Natural killer cell (primary cell): ENCODE results near the gene TGM3. TPM values are rescaled to one million over a fixed set of nuclear protein-coding genes. Genes with fewer than 3 reads are reported as not detected.

Experiments used
- ATAC-seq, 3 donors: fragments of 150-1000 bp in 2 of 3; fragments of 200-7000 bp in 1 of 3; cut with Tn5 transposase; 1 replicate in 1 of 3; 2 replicates in 2 of 3; pipeline ENCODE4 v1.10.0; 2021; ENCODE audit warnings: mild to moderate bottlenecking in 2 of 3, moderate library complexity in 2 of 3
- DNase-seq, 2 donors: peaks; one replicate each; pipeline versions ENCODE4 v3.0.0 to v3.0.0-alpha.2; 2013 to 2021; ENCODE audit warnings: mixed read lengths in 1 of 2
- H3K27ac ChIP-seq: one replicate; pipeline ENCODE4 v1.5.1; 2013; ENCODE audit warnings: mild to moderate bottlenecking, low read length
- H3K27me3 ChIP-seq: one replicate; pipeline ENCODE4 v1.6.1; 2013; ENCODE audit warnings: low read length; ENCODE audit not compliant: control insufficient read depth, insufficient read depth
- H3K36me3 ChIP-seq: one replicate; pipeline ENCODE4 v1.6.1; 2013; ENCODE audit warnings: low read length; ENCODE audit not compliant: control insufficient read depth, insufficient read depth
- H3K4me1 ChIP-seq: one replicate; pipeline ENCODE4 v1.6.1; 2013; ENCODE audit warnings: low read length; ENCODE audit not compliant: control insufficient read depth, insufficient read depth
- H3K4me3 ChIP-seq: one replicate; pipeline ENCODE4 v1.5.1; 2013; ENCODE audit warnings: low read length
- H3K9me3 ChIP-seq: one replicate; pipeline ENCODE4 v1.6.1; 2013; ENCODE audit warnings: low read length; ENCODE audit not compliant: control insufficient read depth, insufficient read depth
- H3K27ac Mint-ChIP-seq, 2 donors: one replicate each; pipeline ENCODE4 v1.8.0; 2022; ENCODE audit warnings: mild to moderate bottlenecking in 2 of 2, mixed read lengths in 2 of 2, moderate library complexity in 1 of 2
- H3K27me3 Mint-ChIP-seq, 2 donors: one replicate each; pipeline ENCODE4 v1.8.0; 2022; ENCODE audit warnings: low read depth in 2 of 2, mixed read lengths in 2 of 2
- H3K36me3 Mint-ChIP-seq: one replicate; pipeline ENCODE4 v1.8.0; 2022; ENCODE audit warnings: mixed read lengths
- H3K4me1 Mint-ChIP-seq, 2 donors: one replicate each; pipeline ENCODE4 v1.8.0; 2022; ENCODE audit warnings: mixed read lengths in 2 of 2
- H3K4me3 Mint-ChIP-seq: one replicate; pipeline ENCODE4 v1.8.0; 2022; ENCODE audit warnings: mild to moderate bottlenecking, moderate library complexity, mixed read lengths
- H3K9me3 Mint-ChIP-seq, 2 donors: one replicate each; pipeline ENCODE4 v1.8.0; 2022; ENCODE audit warnings: mixed read lengths in 2 of 2
- WGBS: methylation state at CpG from one replicate; pipeline ENCODE4 v1.1.7; 2013; ENCODE audit warnings: missing lambda C conversion rate; ENCODE audit not compliant: insufficient coverage; 5-methylcytosine and 5-hydroxymethylcytosine counted together
- intact Hi-C: fragments of 100-400 bp; cut with micrococcal nuclease; formaldehyde crosslinking; loops from one replicate; pipeline ENCODE4 v1.14.2; 2022
- total RNA-seq, 4 donors: library from RNA; stranded (reverse); fragments of 120-200 nt in 1 of 4; gene quantifications; one replicate each; pipeline versions ENCODE4 v1.2.3 to v1.2.4, GENCODE V29; 2013 to 2022
- TF ChIP-seq, protein P1 (sequence below): fragments of 200-600 bp; IDR thresholded peaks from one replicate; pipeline ENCODE4 v1.8.0; 2022; ENCODE audit warnings: antibody characterized with exemption

Gene TGM3
- total RNA-seq, 3 donors from 2014 or later (not counting 1 experiment from before 2014, with no cell fraction given): not detected

DNA sequence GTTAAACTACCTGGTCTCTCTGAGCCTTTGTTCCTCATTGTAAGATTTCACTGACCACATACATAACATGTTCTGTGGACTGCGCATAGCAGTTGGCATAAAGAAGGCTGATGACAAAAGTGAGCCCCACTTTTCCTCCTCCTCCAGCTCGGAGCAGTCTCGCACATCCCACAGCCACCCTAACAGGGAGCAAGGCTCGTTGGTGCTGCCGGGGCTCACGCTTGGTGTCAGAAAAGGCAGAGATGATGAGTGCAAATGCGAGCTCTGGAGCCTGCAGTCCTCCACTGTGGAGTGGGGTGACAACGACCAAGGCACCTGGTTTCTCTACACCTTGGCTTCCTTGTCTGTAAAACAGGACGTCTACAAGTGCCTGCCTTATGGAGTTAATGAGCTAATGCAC, 9.7 kb downstream of the TGM3 start:
- Mint-ChIP-seq H3K9me3 (no peaks in the 10 kb centered on the region), H3K4me1 (no peaks in the 10 kb centered on the region), H3K4me3 (no peak overlapping the region), H3K36me3 (no peaks in the 10 kb centered on the region), H3K27me3 (peaks cover 0 to 10% of the 10 kb centered on the region in 2 donors), H3K27ac (no peak overlapping the region)
- peaks cover 9% of the 10 kb centered on the region for H3K4me1 ChIP-seq
- no peak overlapping the region for H3K27ac ChIP-seq
- no peak overlapping the region for H3K4me3 ChIP-seq
- 77% methylated on average over 9 of the region's 9 CpGs for WGBS
- ATAC-seq (no peak), DNase-seq (no peak)
- TF ChIP-seq, protein P1, sequence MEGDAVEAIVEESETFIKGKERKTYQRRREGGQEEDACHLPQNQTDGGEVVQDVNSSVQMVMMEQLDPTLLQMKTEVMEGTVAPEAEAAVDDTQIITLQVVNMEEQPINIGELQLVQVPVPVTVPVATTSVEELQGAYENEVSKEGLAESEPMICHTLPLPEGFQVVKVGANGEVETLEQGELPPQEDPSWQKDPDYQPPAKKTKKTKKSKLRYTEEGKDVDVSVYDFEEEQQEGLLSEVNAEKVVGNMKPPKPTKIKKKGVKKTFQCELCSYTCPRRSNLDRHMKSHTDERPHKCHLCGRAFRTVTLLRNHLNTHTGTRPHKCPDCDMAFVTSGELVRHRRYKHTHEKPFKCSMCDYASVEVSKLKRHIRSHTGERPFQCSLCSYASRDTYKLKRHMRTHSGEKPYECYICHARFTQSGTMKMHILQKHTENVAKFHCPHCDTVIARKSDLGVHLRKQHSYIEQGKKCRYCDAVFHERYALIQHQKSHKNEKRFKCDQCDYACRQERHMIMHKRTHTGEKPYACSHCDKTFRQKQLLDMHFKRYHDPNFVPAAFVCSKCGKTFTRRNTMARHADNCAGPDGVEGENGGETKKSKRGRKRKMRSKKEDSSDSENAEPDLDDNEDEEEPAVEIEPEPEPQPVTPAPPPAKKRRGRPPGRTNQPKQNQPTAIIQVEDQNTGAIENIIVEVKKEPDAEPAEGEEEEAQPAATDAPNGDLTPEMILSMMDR: no peak
- H3K27me3 ChIP-seq: no peaks in the 10 kb centered on the region
- H3K36me3 ChIP-seq: no peaks in the 10 kb centered on the region
- H3K9me3 ChIP-seq: no peaks in the 10 kb centered on the region
- intact Hi-C loops: no loop called here

DNA sequence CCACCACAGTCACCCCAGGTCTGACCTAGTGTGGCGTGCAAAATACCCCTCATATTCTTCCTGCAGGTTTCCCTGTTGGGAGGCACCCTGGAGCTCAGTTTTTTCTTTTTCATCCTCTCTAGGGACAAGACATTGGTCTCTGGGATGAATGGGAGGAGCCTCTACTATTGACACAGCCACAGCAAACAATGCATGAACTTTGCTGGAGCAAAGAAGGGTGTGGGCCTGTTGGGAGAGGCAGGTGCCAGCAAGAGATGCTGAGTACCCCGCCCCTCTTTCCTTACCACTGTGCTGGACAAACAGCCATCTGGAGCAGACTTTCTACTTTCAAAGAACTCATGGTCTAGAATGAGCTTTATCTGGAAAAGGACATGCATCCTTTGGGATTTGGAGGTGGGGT, 10.1 kb downstream of the TGM3 start:
- Mint-ChIP-seq H3K4me3 (no peak overlapping the region), H3K27me3 (peaks cover 0 to 10% of the 10 kb centered on the region in 2 donors), H3K36me3 (no peaks in the 10 kb centered on the region), H3K9me3 (no peaks in the 10 kb centered on the region), H3K27ac (no peak overlapping the region), H3K4me1 (no peaks in the 10 kb centered on the region)
- ATAC-seq: no peak
- Histone ChIP-seq H3K36me3 (no peaks in the 10 kb centered on the region), H3K27ac (no peak overlapping the region), H3K9me3 (no peaks in the 10 kb centered on the region), H3K4me1 (peaks cover 6% of the 10 kb centered on the region), H3K27me3 (no peaks in the 10 kb centered on the region), H3K4me3 (no peak overlapping the region)
- WGBS: 96% methylated on average over 2 of the region's 2 CpGs
- no peak for DNase-seq
- intact Hi-C loops: no loop called here
- TF ChIP-seq, protein P1: no peak

DNA sequence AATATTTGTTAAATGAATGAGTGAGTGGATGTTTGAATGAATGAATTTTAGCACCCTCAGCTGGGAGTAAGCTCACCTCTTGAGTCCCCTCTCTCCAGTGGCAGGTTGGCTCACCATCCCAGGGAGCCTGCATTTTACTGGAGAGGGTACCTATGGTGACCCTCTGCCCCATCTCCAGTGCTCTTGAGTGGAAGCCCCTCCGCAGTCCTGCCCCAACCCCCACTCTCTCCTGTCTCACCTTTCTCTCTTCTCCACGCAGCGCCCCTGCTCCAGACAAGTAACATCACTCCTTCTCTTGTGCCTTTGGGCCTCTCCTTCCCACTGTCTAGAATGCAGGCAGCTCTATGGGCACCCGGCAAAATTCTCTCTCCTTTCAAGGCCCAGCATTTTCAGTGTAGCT, 11.3 kb downstream of the TGM3 start:
- no peaks in the 10 kb centered on the region for H3K36me3 Mint-ChIP-seq

DNA sequence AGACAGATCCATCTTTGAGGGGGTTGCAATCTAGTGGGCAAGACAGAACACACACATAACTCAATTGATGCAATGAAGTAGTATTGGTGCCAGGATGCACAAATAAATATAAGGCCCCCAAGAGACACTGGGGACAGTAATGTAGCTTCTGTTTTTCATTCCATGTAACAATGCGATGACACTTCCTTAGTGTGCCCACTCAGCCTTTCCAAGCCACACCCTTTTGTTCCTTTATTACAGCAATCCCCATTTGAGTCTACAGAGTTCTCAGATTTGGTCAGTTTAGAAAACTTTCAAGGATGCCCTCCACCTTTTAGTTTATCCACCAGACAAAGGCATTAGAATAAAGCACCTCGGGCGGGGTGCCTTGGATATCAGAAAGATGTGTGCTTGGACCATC, 15.5 kb downstream of the TGM3 start:
- H3K4me1 ChIP-seq: no peaks in the 10 kb centered on the region
- H3K9me3 Mint-ChIP-seq: no peaks in the 10 kb centered on the region
- ATAC-seq (no peak), DNase-seq (no peak)
- H3K27ac ChIP-seq: no peak overlapping the region
- TF ChIP-seq, protein P1: no peak
- H3K27me3 Mint-ChIP-seq: peaks cover 2 to 10% of the 10 kb centered on the region in 2 donors
- H3K27ac Mint-ChIP-seq: no peak overlapping the region
- H3K4me3 Mint-ChIP-seq: no peak overlapping the region
- 83% methylated on average over 3 of the region's 3 CpGs for WGBS
- H3K4me1 Mint-ChIP-seq: no peaks in the 10 kb centered on the region
- intact Hi-C loops: no loop called here
- no peaks in the 10 kb centered on the region for H3K27me3 ChIP-seq
- no peaks in the 10 kb centered on the region for H3K36me3 Mint-ChIP-seq
- H3K9me3 ChIP-seq: no peaks in the 10 kb centered on the region
- no peaks in the 10 kb centered on the region for H3K36me3 ChIP-seq
- H3K4me3 ChIP-seq: no peak overlapping the region

More for the DNA sequence above, 11.3 kb downstream of the TGM3 start:
- Histone ChIP-seq H3K36me3 (no peaks in the 10 kb centered on the region), H3K27me3 (no peaks in the 10 kb centered on the region), H3K4me1 (peaks cover under 1% of the 10 kb centered on the region), H3K9me3 (no peaks in the 10 kb centered on the region), H3K27ac (no peak overlapping the region), H3K4me3 (no peak overlapping the region)
- no peak overlapping the region for H3K27ac Mint-ChIP-seq
- no peak overlapping the region for H3K4me3 Mint-ChIP-seq
- peaks cover 0 to 10% of the 10 kb centered on the region in 2 donors for H3K27me3 Mint-ChIP-seq
- H3K4me1 Mint-ChIP-seq: no peaks in the 10 kb centered on the region
- TF ChIP-seq, protein P1: no peak
- ATAC-seq (no peak), DNase-seq (no peak)
- WGBS: 90% methylated on average over 4 of the region's 4 CpGs
- intact Hi-C loops: no loop called here
- H3K9me3 Mint-ChIP-seq: no peaks in the 10 kb centered on the region
